K562 (cell line): ENCODE data around the gene BACE1. TPM values are rescaled to one million over a fixed set of nuclear protein-coding genes. Genes with fewer than 3 reads are reported as not detected.

Experiments
- CC2D1A ChIP-seq: fragments of 450-650 bp; IDR thresholded peaks from 2 replicates; pipeline ENCODE4 v1.6.1; 2017; ENCODE audit warnings: mild to moderate bottlenecking
- CHAMP1 ChIP-seq: fragments of 450-650 bp; IDR thresholded peaks from 2 replicates; pipeline ENCODE4 v1.6.1; 2016; ENCODE audit warnings: mild to moderate bottlenecking
- CHD2 ChIP-seq: IDR thresholded peaks from 2 replicates; pipeline ENCODE4 v1.6.1; 2011; ENCODE audit warnings: low read depth, low read length
- HNRNPLL ChIP-seq: fragments of 200-400 bp; formaldehyde crosslinking; IDR thresholded peaks from 2 replicates; pipeline ENCODE4 v1.6.1; 2017; ENCODE audit warnings: low read length, low read depth, mild to moderate bottlenecking; ENCODE audit not compliant: poor library complexity, severe bottlenecking
- ILK ChIP-seq: fragments of 450-650 bp; IDR thresholded peaks from 2 replicates; pipeline ENCODE4 v1.6.1; 2016; ENCODE audit warnings: missing genetic modification characterization, low read depth, mild to moderate bottlenecking, missing compliant biosample characterization, moderate library complexity, borderline replicate concordance
- IRF2 ChIP-seq: sonication (generic); formaldehyde crosslinking; IDR thresholded peaks from 2 replicates; pipeline ENCODE4 v1.8.1; 2022; ENCODE audit warnings: mild to moderate bottlenecking, missing genetic modification reagents
- PTTG1 ChIP-seq: fragments of 450-650 bp; IDR thresholded peaks from 2 replicates; pipeline ENCODE4 v1.6.1; 2016; ENCODE audit warnings: low read depth, mild to moderate bottlenecking, missing genetic modification characterization, missing compliant biosample characterization
- RREB1 ChIP-seq: fragments of 250-450 bp; sonication (Bioruptor Pico); IDR thresholded peaks from 2 replicates; pipeline ENCODE4 v1.4.0; 2020
- TAF7 ChIP-seq: fragments of 450-650 bp; IDR thresholded peaks from 2 replicates; pipeline ENCODE4 v1.6.1; 2016; ENCODE audit warnings: missing genetic modification characterization, missing compliant biosample characterization
- TARDBP ChIP-seq: fragments of 450-650 bp; IDR thresholded peaks from 2 replicates; pipeline ENCODE4 v1.6.1; 2016
- ZNF431 ChIP-seq: sonication (generic); formaldehyde crosslinking; IDR thresholded peaks from 2 replicates; pipeline ENCODE4 v1.8.0; 2022; ENCODE audit warnings: mild to moderate bottlenecking, missing genetic modification reagents
- ZNF609 ChIP-seq: sonication (generic); formaldehyde crosslinking; IDR thresholded peaks from 2 replicates; pipeline ENCODE4 v1.8.1; 2023; ENCODE audit warnings: missing genetic modification reagents, mild to moderate bottlenecking, borderline replicate concordance
- polyA plus RNA-seq, 8 experiments: library from polyadenylated mRNA; depleted of rRNA in 4 of 8; stranded (reverse) in 5 of 8; unstranded in 3 of 8; fragments of >200 nt; fragmentation: Nextera tagmentation in 2 of 8; fragmentation: Illumina TruSeq in 1 of 8; extraction: Ambion mirVana in 2 of 8; extraction: Trizol in 1 of 8; gene quantifications; 2 replicates each; pipeline versions ENCODE4 v1.2.1 to v1.2.3, GENCODE V29; 2011 to 2014; ENCODE audit warnings: inconsistent platforms in 1 of 8, missing spikeins in 1 of 8
- total RNA-seq, 7 experiments: library from RNA; depleted of rRNA in 6 of 7; stranded (reverse); fragments of >200 nt in 6 of 7; fragmentation: Illumina TruSeq in 2 of 7; extraction: Trizol in 2 of 7; gene quantifications; 2 replicates each; pipeline versions ENCODE4 v1.2.1 to v1.2.3, GENCODE V29; 2011 to 2021; ENCODE audit warnings: low replicate concordance in 1 of 7

Gene BACE1
- total and polyA plus RNA-seq, 9 of the 15 experiments (the other 6 are each of a cell fraction or from before 2014, with no cell fraction given), result 0.01 to 0.25 (median 0.16) TPM; not detected in 5

GRCh38 chr11:117327567-117328374 is 11.7 kb upstream of the BACE1 start, which contains the start of gene CEP164 (continued):
- TF ChIP-seq RREB1 (CRISPR knock-in tag), result no peak
- no peak for TF ChIP-seq PTTG1
- no peak for TF ChIP-seq CHAMP1
- no peak for TF ChIP-seq ZNF431
- TF ChIP-seq TAF7, result no peak
- TF ChIP-seq CC2D1A, result peak; percentile 71; the same call in 1 of the 2 replicates
- TF ChIP-seq IRF2, result no peak
- peak; percentile 71 for TF ChIP-seq CHD2
- no peak for TF ChIP-seq ZNF609 (CRISPR knock-in tag)
- no peak for TF ChIP-seq ILK (tag)
- 0 out of 2 replicates have a peak, but pooled peaks have one; percentile 41 for TF ChIP-seq TARDBP
- peak; percentile 73 for TF ChIP-seq HNRNPLL
